ENCODE measurements around the gene TMEM178A. TPM values are rescaled to one million over a fixed set of nuclear protein-coding genes. Genes with fewer than 3 reads are reported as not detected.
"Not testable (repeated sequence)": the region's sequence is repeated elsewhere in the genome, so short reads cannot be mapped to it uniquely, and the experiment has no call there.

TMEM178A gene
- total RNA-seq, 1 donor from 2014 or later = 1.6 TPM

DNA sequence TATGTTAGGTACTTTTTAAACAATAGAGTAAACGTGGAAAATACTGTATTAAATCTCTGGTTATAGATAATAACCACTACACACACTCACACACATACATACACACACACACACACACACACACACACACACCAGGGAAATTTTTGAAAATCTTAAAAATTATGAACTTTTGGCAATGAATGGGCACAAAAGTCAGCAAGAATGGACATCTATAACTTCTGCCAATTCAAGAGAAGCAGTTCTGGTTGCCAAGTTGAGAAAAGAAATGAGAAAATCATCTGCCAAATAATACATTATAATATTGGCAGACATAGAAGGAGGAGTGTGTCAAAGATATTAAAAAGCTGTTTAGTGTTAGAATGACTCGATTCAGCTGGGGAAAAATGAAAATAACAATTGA lies 42.9 kb upstream of the TMEM178A start:
- no peak overlapping the region for H3K4me3 Mint-ChIP-seq (ENCODE audit: unreplicated experiment)
- no peaks in the 10 kb centered on the region for H3K9me3 Mint-ChIP-seq (ENCODE audit: unreplicated experiment)
- H3K27me3 Mint-ChIP-seq (ENCODE audit: unreplicated experiment) = peaks cover 6% of the 10 kb centered on the region
- no peak for DNase-seq (ENCODE audit: extremely low spot score, unreplicated experiment)
- TF ChIP-seq, protein P1, sequence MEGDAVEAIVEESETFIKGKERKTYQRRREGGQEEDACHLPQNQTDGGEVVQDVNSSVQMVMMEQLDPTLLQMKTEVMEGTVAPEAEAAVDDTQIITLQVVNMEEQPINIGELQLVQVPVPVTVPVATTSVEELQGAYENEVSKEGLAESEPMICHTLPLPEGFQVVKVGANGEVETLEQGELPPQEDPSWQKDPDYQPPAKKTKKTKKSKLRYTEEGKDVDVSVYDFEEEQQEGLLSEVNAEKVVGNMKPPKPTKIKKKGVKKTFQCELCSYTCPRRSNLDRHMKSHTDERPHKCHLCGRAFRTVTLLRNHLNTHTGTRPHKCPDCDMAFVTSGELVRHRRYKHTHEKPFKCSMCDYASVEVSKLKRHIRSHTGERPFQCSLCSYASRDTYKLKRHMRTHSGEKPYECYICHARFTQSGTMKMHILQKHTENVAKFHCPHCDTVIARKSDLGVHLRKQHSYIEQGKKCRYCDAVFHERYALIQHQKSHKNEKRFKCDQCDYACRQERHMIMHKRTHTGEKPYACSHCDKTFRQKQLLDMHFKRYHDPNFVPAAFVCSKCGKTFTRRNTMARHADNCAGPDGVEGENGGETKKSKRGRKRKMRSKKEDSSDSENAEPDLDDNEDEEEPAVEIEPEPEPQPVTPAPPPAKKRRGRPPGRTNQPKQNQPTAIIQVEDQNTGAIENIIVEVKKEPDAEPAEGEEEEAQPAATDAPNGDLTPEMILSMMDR (IDR thresholded peaks at IDR 0.05) = no peak
- H3K27ac Mint-ChIP-seq (ENCODE audit: unreplicated experiment) = no peak overlapping the region
- no peaks in the 10 kb centered on the region for H3K36me3 Mint-ChIP-seq (ENCODE audit: unreplicated experiment)
- H3K4me1 Mint-ChIP-seq (ENCODE audit: unreplicated experiment) = peaks cover 11% of the 10 kb centered on the region

DNA sequence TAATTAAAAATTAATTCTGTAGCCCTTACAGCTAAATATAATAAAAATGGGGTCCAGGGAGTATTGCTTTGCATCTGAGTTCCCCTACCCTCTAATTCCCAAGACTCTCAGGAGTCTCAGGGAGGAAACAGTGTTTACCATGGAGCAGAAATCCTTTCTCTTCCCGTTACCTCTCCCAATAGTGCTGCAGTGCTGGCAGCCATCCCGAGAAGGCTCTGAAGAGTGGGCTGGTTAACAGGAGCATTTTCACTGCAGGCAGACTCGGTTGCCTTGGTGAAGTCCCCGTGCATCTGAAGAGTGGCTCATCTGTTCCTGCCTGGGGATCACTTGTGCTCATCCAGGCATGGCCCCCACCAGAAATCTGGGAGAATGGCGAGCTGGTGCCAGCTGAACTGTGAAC lies 41.8 kb upstream of the TMEM178A start:
- Mint-ChIP-seq H3K36me3 (ENCODE audit: unreplicated experiment) (no peaks in the 10 kb centered on the region), H3K9me3 (ENCODE audit: unreplicated experiment) (no peaks in the 10 kb centered on the region), H3K27me3 (ENCODE audit: unreplicated experiment) (no peaks in the 10 kb centered on the region), H3K4me3 (ENCODE audit: unreplicated experiment) (no peak overlapping the region), H3K4me1 (ENCODE audit: unreplicated experiment) (peaks cover 11% of the 10 kb centered on the region), H3K27ac (ENCODE audit: unreplicated experiment) (no peak overlapping the region)
- no peak for DNase-seq (ENCODE audit: extremely low spot score, unreplicated experiment)
- TF ChIP-seq, protein P1 (IDR thresholded peaks at IDR 0.05) = no peak

DNA sequence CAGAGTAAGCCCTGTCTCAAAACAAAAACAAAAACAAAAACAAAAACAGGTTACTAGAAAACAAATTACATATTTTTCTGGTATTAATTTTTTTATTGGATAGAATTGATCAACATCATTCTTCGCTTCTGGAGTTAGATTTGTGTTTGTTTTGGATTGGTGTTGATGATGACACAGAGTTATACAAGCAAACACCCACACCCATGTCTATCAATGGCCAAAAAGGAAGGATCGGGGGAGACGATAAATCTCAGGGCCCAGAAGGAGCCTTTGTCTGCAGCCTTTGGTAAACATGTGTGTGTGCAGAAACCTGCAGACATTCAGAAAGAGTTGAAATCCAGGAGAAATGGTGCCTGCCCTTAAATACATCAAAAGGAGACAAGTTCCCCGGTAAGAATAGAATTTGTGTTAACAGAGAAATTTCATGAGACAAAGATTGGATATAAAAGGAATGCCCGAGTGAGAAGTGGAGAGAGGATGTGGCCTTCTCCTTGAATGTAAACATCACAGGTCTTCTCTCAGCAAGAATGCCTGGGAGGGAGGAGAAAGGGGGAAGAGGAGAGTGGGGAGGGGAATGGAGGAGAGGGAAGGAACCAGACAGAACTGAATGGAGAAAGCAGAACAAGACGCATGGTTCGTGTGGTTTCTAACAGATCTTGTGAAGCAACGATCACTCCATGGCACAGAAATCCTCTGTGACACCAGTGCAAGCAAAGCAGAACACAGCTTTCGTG lies 40.4 kb upstream of the TMEM178A start:
- peaks cover 6% of the 10 kb centered on the region for H3K4me1 Mint-ChIP-seq (ENCODE audit: unreplicated experiment)
- H3K9me3 Mint-ChIP-seq (ENCODE audit: unreplicated experiment) = no peaks in the 10 kb centered on the region
- no peak overlapping the region for H3K4me3 Mint-ChIP-seq (ENCODE audit: unreplicated experiment)
- no peaks in the 10 kb centered on the region for H3K36me3 Mint-ChIP-seq (ENCODE audit: unreplicated experiment)
- H3K27ac Mint-ChIP-seq (ENCODE audit: unreplicated experiment) = no peak overlapping the region
- TF ChIP-seq, protein P1 (IDR thresholded peaks at IDR 0.05) = no peak
- H3K27me3 Mint-ChIP-seq (ENCODE audit: unreplicated experiment) = no peaks in the 10 kb centered on the region
- no peak for DNase-seq (ENCODE audit: extremely low spot score, unreplicated experiment)

DNA sequence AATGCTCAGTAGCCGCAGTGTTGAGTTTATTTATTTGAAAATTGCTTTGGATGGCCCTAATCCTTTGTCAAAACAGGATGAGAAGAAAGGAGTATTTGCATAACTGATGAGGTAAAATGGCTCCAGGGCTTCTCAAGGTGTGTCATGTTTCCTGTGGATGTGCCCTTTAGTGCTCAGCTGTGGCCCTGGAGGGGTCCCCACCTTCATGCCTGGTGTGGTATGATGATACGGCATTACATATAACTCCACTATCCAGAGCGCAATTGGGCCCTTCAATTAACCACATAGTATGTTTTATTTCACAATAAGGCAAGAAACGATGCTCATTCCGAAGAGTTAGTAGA lies 39.8 kb upstream of the TMEM178A start:
- H3K9me3 Mint-ChIP-seq (ENCODE audit: unreplicated experiment) = no peaks in the 10 kb centered on the region
- H3K27me3 Mint-ChIP-seq (ENCODE audit: unreplicated experiment) = no peaks in the 10 kb centered on the region
- no peak overlapping the region for H3K4me3 Mint-ChIP-seq (ENCODE audit: unreplicated experiment)
- DNase-seq (ENCODE audit: extremely low spot score, unreplicated experiment) = no peak
- TF ChIP-seq, protein P1 (IDR thresholded peaks at IDR 0.05) = no peak
- H3K4me1 Mint-ChIP-seq (ENCODE audit: unreplicated experiment) = peaks cover 1% of the 10 kb centered on the region
- no peaks in the 10 kb centered on the region for H3K36me3 Mint-ChIP-seq (ENCODE audit: unreplicated experiment)
- H3K27ac Mint-ChIP-seq (ENCODE audit: unreplicated experiment) = no peak overlapping the region

DNA sequence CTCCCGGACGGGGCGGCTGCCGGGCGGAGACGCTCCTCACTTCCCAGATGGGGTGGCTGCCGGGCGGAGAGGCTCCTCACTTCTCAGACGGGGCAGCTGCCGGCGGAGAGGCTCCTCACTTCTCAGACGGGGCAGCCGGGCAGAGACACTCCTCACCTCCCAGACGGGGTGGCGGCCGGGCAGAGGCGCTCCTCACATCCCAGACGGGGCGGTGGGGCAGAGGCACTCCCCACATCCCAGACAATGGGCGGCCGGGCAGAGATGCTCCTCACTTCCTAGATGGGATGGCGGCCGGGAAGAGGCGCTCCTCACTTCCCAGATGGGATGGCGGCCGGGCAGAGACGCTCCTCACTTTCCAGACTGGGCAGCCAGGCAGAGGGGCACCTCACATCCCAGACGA lies 37.4 kb upstream of the TMEM178A start:
- H3K4me3 Mint-ChIP-seq (ENCODE audit: unreplicated experiment); H3K27ac Mint-ChIP-seq (ENCODE audit: unreplicated experiment); H3K36me3 Mint-ChIP-seq (ENCODE audit: unreplicated experiment); H3K9me3 Mint-ChIP-seq (ENCODE audit: unreplicated experiment); H3K4me1 Mint-ChIP-seq (ENCODE audit: unreplicated experiment); DNase-seq (ENCODE audit: extremely low spot score, unreplicated experiment); H3K27me3 Mint-ChIP-seq (ENCODE audit: unreplicated experiment): not testable (repeated sequence)
